ENCODE results near the gene PSPH. TPM values are rescaled to one million over a fixed set of nuclear protein-coding genes. Genes with fewer than 3 reads are reported as not detected.
A peak's percentile ranks its signal among the peaks of the same experiment; 100 is the strongest.
"Not testable (repeated sequence)": the region's sequence is repeated elsewhere in the genome, so short reads cannot be mapped to it uniquely, and the experiment has no call there.

Gene PSPH
- total RNA-seq, 1 donor from 2014 or later: 13.6 TPM

- no peaks in the 10 kb centered on the region for H3K27me3 ChIP-seq (ENCODE audit: control insufficient read depth in 3 of 3, insufficient read depth in 3 of 3, low read length in 3 of 3)
- peaks cover 32 to 46% (median 42%) of the 10 kb centered on the region in 3 donors for H3K36me3 ChIP-seq (ENCODE audit: control insufficient read depth in 3 of 3, insufficient read depth in 3 of 3, low read length in 3 of 3)
- H3K4me1 ChIP-seq (ENCODE audit: control insufficient read depth in 3 of 3, insufficient read depth in 3 of 3, low read length in 3 of 3): peaks cover 71 to 86% (median 77%) of the 10 kb centered on the region in 3 donors
- H3K9me3 ChIP-seq (ENCODE audit: control insufficient read depth in 3 of 3, low read length in 3 of 3): no peaks in the 10 kb centered on the region
- H3K4me3 ChIP-seq (ENCODE audit: low read length in 3 of 3): peak overlapping the region in 2 of 3 donors; percentile 2 to 41
- H3K9ac ChIP-seq (ENCODE audit: low read depth in 1 of 3, low read length in 3 of 3): peak overlapping the region; percentile 45 to 71 (median 63)
- peak overlapping the region; percentile 14 for H3K27ac ChIP-seq (ENCODE audit: low read depth, low read length)
Measured at GRCh38 chr7:56083150-56083785, 32.0 kb upstream of the PSPH start.

GRCh38 chr7:56081626-56082340 lies 30.5 kb upstream of the PSPH start:
- peak overlapping the region in 1 of 3 donors; percentile 22 for H3K4me3 ChIP-seq (ENCODE audit: low read length in 3 of 3)
- peaks cover 18 to 36% (median 36%) of the 10 kb centered on the region in 3 donors for H3K36me3 ChIP-seq (ENCODE audit: control insufficient read depth in 3 of 3, insufficient read depth in 3 of 3, low read length in 3 of 3)
- H3K27me3 ChIP-seq (ENCODE audit: control insufficient read depth in 3 of 3, insufficient read depth in 3 of 3, low read length in 3 of 3): no peaks in the 10 kb centered on the region
- no peaks in the 10 kb centered on the region for H3K9me3 ChIP-seq (ENCODE audit: control insufficient read depth in 3 of 3, low read length in 3 of 3)
- H3K4me1 ChIP-seq (ENCODE audit: control insufficient read depth in 3 of 3, insufficient read depth in 3 of 3, low read length in 3 of 3): peaks cover 76 to 85% (median 78%) of the 10 kb centered on the region in 3 donors
- peak overlapping the region; percentile 15 for H3K27ac ChIP-seq (ENCODE audit: low read depth, low read length)
- H3K9ac ChIP-seq (ENCODE audit: low read depth in 1 of 3, low read length in 3 of 3): peak overlapping the region in 1 of 3 donors; percentile 71

GRCh38 chr7:56080726-56081435 lies 29.6 kb upstream of the PSPH start:
- peak overlapping the region; percentile 54 for H3K27ac ChIP-seq (ENCODE audit: low read depth, low read length)
- H3K4me3 ChIP-seq (ENCODE audit: low read length in 3 of 3); H3K9me3 ChIP-seq (ENCODE audit: control insufficient read depth in 3 of 3, low read length in 3 of 3); H3K27me3 ChIP-seq (ENCODE audit: control insufficient read depth in 3 of 3, insufficient read depth in 3 of 3, low read length in 3 of 3): not testable (repeated sequence)
- H3K9ac ChIP-seq (ENCODE audit: low read depth in 1 of 3, low read length in 3 of 3): peak overlapping the region in 1 of 3 donors; percentile 84
- peaks cover 9 to 29% (median 27%) of the 10 kb centered on the region in 3 donors for H3K36me3 ChIP-seq (ENCODE audit: control insufficient read depth in 3 of 3, insufficient read depth in 3 of 3, low read length in 3 of 3)
- H3K4me1 ChIP-seq (ENCODE audit: control insufficient read depth in 3 of 3, insufficient read depth in 3 of 3, low read length in 3 of 3): peaks cover 73 to 82% (median 78%) of the 10 kb centered on the region in 3 donors

- no peaks in the 10 kb centered on the region for H3K27me3 ChIP-seq (ENCODE audit: control insufficient read depth in 3 of 3, insufficient read depth in 3 of 3, low read length in 3 of 3)
- H3K4me1 ChIP-seq (ENCODE audit: control insufficient read depth in 3 of 3, insufficient read depth in 3 of 3, low read length in 3 of 3): peaks cover 68 to 70% (median 69%) of the 10 kb centered on the region in 3 donors
- H3K9ac ChIP-seq (ENCODE audit: low read depth in 1 of 3, low read length in 3 of 3): peak overlapping the region; percentile 43 to 84 (median 46)
- peak overlapping the region; percentile 54 for H3K27ac ChIP-seq (ENCODE audit: low read depth, low read length)
- no peaks in the 10 kb centered on the region for H3K9me3 ChIP-seq (ENCODE audit: control insufficient read depth in 3 of 3, low read length in 3 of 3)
- H3K36me3 ChIP-seq (ENCODE audit: control insufficient read depth in 3 of 3, insufficient read depth in 3 of 3, low read length in 3 of 3): peaks cover 7 to 26% (median 20%) of the 10 kb centered on the region in 3 donors
- H3K4me3 ChIP-seq (ENCODE audit: low read length in 3 of 3): peak overlapping the region; percentile 1 to 42 (median 14)
Measured at GRCh38 chr7:56079450-56080185, 28.4 kb upstream of the PSPH start.

GRCh38 chr7:56078196-56078595 lies 27.0 kb upstream of the PSPH start:
- Histone ChIP-seq H3K4me3 (ENCODE audit: low read length in 3 of 3) (no peak overlapping the region), H3K27ac (ENCODE audit: low read depth, low read length) (no peak overlapping the region), H3K4me1 (ENCODE audit: control insufficient read depth in 3 of 3, insufficient read depth in 3 of 3, low read length in 3 of 3) (peaks cover 54 to 57% (median 56%) of the 10 kb centered on the region in 3 donors), H3K27me3 (ENCODE audit: control insufficient read depth in 3 of 3, insufficient read depth in 3 of 3, low read length in 3 of 3) (no peaks in the 10 kb centered on the region), H3K9ac (ENCODE audit: low read depth in 1 of 3, low read length in 3 of 3) (peak overlapping the region in 2 of 3 donors; percentile 38 to 84), H3K9me3 (ENCODE audit: control insufficient read depth in 3 of 3, low read length in 3 of 3) (no peaks in the 10 kb centered on the region), H3K36me3 (ENCODE audit: control insufficient read depth in 3 of 3, insufficient read depth in 3 of 3, low read length in 3 of 3) (peaks cover 8 to 26% (median 16%) of the 10 kb centered on the region in 3 donors)

- H3K4me3 ChIP-seq (ENCODE audit: low read length in 3 of 3): no peak overlapping the region
- peaks cover 13 to 31% (median 18%) of the 10 kb centered on the region in 3 donors for H3K36me3 ChIP-seq (ENCODE audit: control insufficient read depth in 3 of 3, insufficient read depth in 3 of 3, low read length in 3 of 3)
- no peaks in the 10 kb centered on the region for H3K9me3 ChIP-seq (ENCODE audit: control insufficient read depth in 3 of 3, low read length in 3 of 3)
- no peaks in the 10 kb centered on the region for H3K27me3 ChIP-seq (ENCODE audit: control insufficient read depth in 3 of 3, insufficient read depth in 3 of 3, low read length in 3 of 3)
- H3K4me1 ChIP-seq (ENCODE audit: control insufficient read depth in 3 of 3, insufficient read depth in 3 of 3, low read length in 3 of 3): peaks cover 49 to 53% (median 52%) of the 10 kb centered on the region in 3 donors
- H3K9ac ChIP-seq (ENCODE audit: low read depth in 1 of 3, low read length in 3 of 3): peak overlapping the region in 2 of 3 donors; percentile 38 to 84
- H3K27ac ChIP-seq (ENCODE audit: low read depth, low read length): no peak overlapping the region
Measured at GRCh38 chr7:56077681-56078080, 26.4 kb upstream of the PSPH start.

- H3K27ac ChIP-seq (ENCODE audit: low read depth, low read length): no peak overlapping the region
- peak overlapping the region in 1 of 3 donors; percentile 58 for H3K9ac ChIP-seq (ENCODE audit: low read depth in 1 of 3, low read length in 3 of 3)
- peaks cover 19 to 20% (median 19%) of the 10 kb centered on the region in 3 donors for H3K4me1 ChIP-seq (ENCODE audit: control insufficient read depth in 3 of 3, insufficient read depth in 3 of 3, low read length in 3 of 3)
- no peak overlapping the region for H3K4me3 ChIP-seq (ENCODE audit: low read length in 3 of 3)
- H3K27me3 ChIP-seq (ENCODE audit: control insufficient read depth in 3 of 3, insufficient read depth in 3 of 3, low read length in 3 of 3): no peaks in the 10 kb centered on the region
- no peaks in the 10 kb centered on the region for H3K9me3 ChIP-seq (ENCODE audit: control insufficient read depth in 3 of 3, low read length in 3 of 3)
- peaks cover 8 to 25% (median 14%) of the 10 kb centered on the region in 3 donors for H3K36me3 ChIP-seq (ENCODE audit: control insufficient read depth in 3 of 3, insufficient read depth in 3 of 3, low read length in 3 of 3)
Measured at GRCh38 chr7:56074371-56074791, 23.1 kb upstream of the PSPH start.

- not testable (repeated sequence) for H3K4me3 ChIP-seq (ENCODE audit: low read length in 3 of 3); H3K27me3 ChIP-seq (ENCODE audit: control insufficient read depth in 3 of 3, insufficient read depth in 3 of 3, low read length in 3 of 3); H3K4me1 ChIP-seq (ENCODE audit: control insufficient read depth in 3 of 3, insufficient read depth in 3 of 3, low read length in 3 of 3); H3K9ac ChIP-seq (ENCODE audit: low read depth in 1 of 3, low read length in 3 of 3); H3K27ac ChIP-seq (ENCODE audit: low read depth, low read length); H3K9me3 ChIP-seq (ENCODE audit: control insufficient read depth in 3 of 3, low read length in 3 of 3)
- peaks cover 15 to 34% (median 19%) of the 10 kb centered on the region in 3 donors for H3K36me3 ChIP-seq (ENCODE audit: control insufficient read depth in 3 of 3, insufficient read depth in 3 of 3, low read length in 3 of 3)
Measured at GRCh38 chr7:56066376-56066775, 15.1 kb upstream of the PSPH start.

GRCh38 chr7:56063882-56064625 lies 12.8 kb upstream of the PSPH start, which contains the start of gene SUMF2:
Gene SUMF2, plus strand, starts transcription at chr7:56064286. Its CDS starts 26 bp downstream, at chr7:56064312.
- no peaks in the 10 kb centered on the region for H3K9me3 ChIP-seq (ENCODE audit: control insufficient read depth in 3 of 3, low read length in 3 of 3)
- no peaks in the 10 kb centered on the region for H3K27me3 ChIP-seq (ENCODE audit: control insufficient read depth in 3 of 3, insufficient read depth in 3 of 3, low read length in 3 of 3)
- peaks cover 19 to 42% (median 35%) of the 10 kb centered on the region in 3 donors for H3K36me3 ChIP-seq (ENCODE audit: control insufficient read depth in 3 of 3, insufficient read depth in 3 of 3, low read length in 3 of 3)
- peak within 1 kb of the TSS; percentile 73 to 95 (median 93) for H3K4me3 ChIP-seq (ENCODE audit: low read length in 3 of 3)
- H3K4me1 ChIP-seq (ENCODE audit: control insufficient read depth in 3 of 3, insufficient read depth in 3 of 3, low read length in 3 of 3): peaks cover 3 to 6% (median 4%) of the 10 kb centered on the region in 3 donors
- H3K9ac ChIP-seq (ENCODE audit: low read depth in 1 of 3, low read length in 3 of 3): peak within 1 kb of the TSS; percentile 82 to 91 (median 88)
- H3K27ac ChIP-seq (ENCODE audit: low read depth, low read length): peak within 1 kb of the TSS; percentile 85

All from skeletal muscle tissue (tissue), 4 donors.